Left lung (tissue), 10 donors: ENCODE data around the gene VWF. TPM values are rescaled to one million over a fixed set of nuclear protein-coding genes. Genes with fewer than 3 reads are reported as not detected.

Experiments
- ATAC-seq: fragments of 200-7000 bp; cut with Tn5 transposase; one replicate; pipeline ENCODE4 v1.9.1; 2020; ENCODE audit warnings: moderate library complexity
- DNase-seq, 4 donors: peaks; one replicate each; pipeline ENCODE4 v3.0.0-alpha.2; 2013 to 2020
- H3K27ac ChIP-seq, 2 donors: fragments of 200-600 bp; sonication (generic) in 1 of 2; one replicate each; pipeline versions ENCODE4 v1.5.0 to v1.8.0; 2020 to 2021
- H3K27me3 ChIP-seq, 2 donors: fragments of 200-600 bp; sonication (generic) in 1 of 2; one replicate each; pipeline versions ENCODE4 v1.5.0 to v1.8.0; 2020 to 2021
- H3K36me3 ChIP-seq, 2 donors: fragments of 200-600 bp; sonication (generic) in 1 of 2; one replicate each; pipeline versions ENCODE4 v1.5.0 to v1.8.0; 2020 to 2021
- H3K4me1 ChIP-seq, 2 donors: fragments of 200-600 bp; one replicate each; pipeline ENCODE4 v1.8.0; 2021
- H3K4me3 ChIP-seq, 2 donors: fragments of 200-600 bp; sonication (generic) in 1 of 2; one replicate each; pipeline versions ENCODE4 v1.5.0 to v1.8.0; 2020 to 2021; ENCODE audit warnings: mild to moderate bottlenecking in 1 of 2
- H3K9me3 ChIP-seq, 2 donors: fragments of 200-600 bp; sonication (generic) in 1 of 2; one replicate each; pipeline versions ENCODE4 v1.5.0 to v1.8.0; 2020 to 2021
- CTCF ChIP-seq, 2 donors: fragments of 200-600 bp; sonication (generic) in 1 of 2; IDR thresholded peaks; one replicate each; pipeline versions ENCODE4 v1.5.0 to v1.8.0; 2021; ENCODE audit warnings: antibody characterized with exemption in 2 of 2
- intact Hi-C, 2 donors: fragments of 100-400 bp; cut with DNase I; formaldehyde crosslinking; loops; one replicate each; pipeline versions ENCODE4 v1.11.2 to v1.14.2; 2022
- polyA plus RNA-seq, 6 donors: library from polyadenylated mRNA; unstranded; fragments of 120-200 nt; gene quantifications; one replicate each; pipeline ENCODE4 v1.2.1, GENCODE V29; 2013; ENCODE audit not compliant: insufficient read length in 6 of 6
- total RNA-seq, 2 donors: library from RNA; stranded (reverse); fragmentation: NEBNext Ultra II Directional; extraction: Animal tissue kit (Norgen Biotek cat#: 25700); gene quantifications; one replicate each; pipeline ENCODE4 v1.2.1, GENCODE V29; 2021
- donor health status: DM: no; HTN: yes; CAD: no.
- donor health status: DM: no; HTN: no; CAD: no.

Gene VWF
- total and polyA plus RNA-seq, 8 donors = 123 to 401 (median 147) TPM

- H3K36me3 ChIP-seq = peaks cover 0 to 4% of the 10 kb centered on the region in 2 donors
- no peak overlapping the region for H3K27ac ChIP-seq
- TF ChIP-seq CTCF (IDR thresholded peaks at IDR 0.05) = no peak
- H3K4me3 ChIP-seq = no peak overlapping the region
- DNase-seq (no peak), ATAC-seq (no peak)
- intact Hi-C loops = no loop called here
- H3K27me3 ChIP-seq = no peaks in the 10 kb centered on the region
- H3K4me1 ChIP-seq = no peaks in the 10 kb centered on the region
- no peaks in the 10 kb centered on the region for H3K9me3 ChIP-seq
These were observed 87.0 kb downstream of the VWF start for GRCh38 chr12:6037459-6037858.

- Histone ChIP-seq H3K27me3 (no peaks in the 10 kb centered on the region), H3K4me3 (no peak overlapping the region), H3K9me3 (no peaks in the 10 kb centered on the region), H3K4me1 (no peaks in the 10 kb centered on the region), H3K27ac (no peak overlapping the region), H3K36me3 (peaks cover 0 to 4% of the 10 kb centered on the region in 2 donors)
- DNase-seq (no peak), ATAC-seq (no peak)
- no peak for TF ChIP-seq CTCF (IDR thresholded peaks at IDR 0.05)
- intact Hi-C loops = no loop called here
These were observed 88.0 kb downstream of the VWF start for GRCh38 chr12:6036509-6036908.

- H3K9me3 ChIP-seq = no peaks in the 10 kb centered on the region
- no peak for TF ChIP-seq CTCF (IDR thresholded peaks at IDR 0.05)
- H3K36me3 ChIP-seq = no peaks in the 10 kb centered on the region
- intact Hi-C loops = loop anchor here in 1 of 2 donors (5.0 kb wide), 1 partner anchor 37 kb away; no protein-coding TSS in a partner anchor
- no peaks in the 10 kb centered on the region for H3K4me1 ChIP-seq
- no peak overlapping the region for H3K27ac ChIP-seq
- DNase-seq (no peak), ATAC-seq (no peak)
- H3K4me3 ChIP-seq = no peak overlapping the region
- H3K27me3 ChIP-seq = no peaks in the 10 kb centered on the region
These were observed 89.9 kb downstream of the VWF start for GRCh38 chr12:6034596-6034995.

- Histone ChIP-seq H3K4me3 (no peak overlapping the region), H3K36me3 (no peaks in the 10 kb centered on the region), H3K9me3 (no peaks in the 10 kb centered on the region), H3K27me3 (no peaks in the 10 kb centered on the region), H3K4me1 (no peaks in the 10 kb centered on the region), H3K27ac (no peak overlapping the region)
- no peak for DNase-seq
- no peak for ATAC-seq
- intact Hi-C loops = loop anchor here in 1 of 2 donors (5.0 kb wide), 1 partner anchor 36 kb away; no protein-coding TSS in a partner anchor
- TF ChIP-seq CTCF (IDR thresholded peaks at IDR 0.05) = no peak
These were observed 90.9 kb downstream of the VWF start for GRCh38 chr12:6033546-6033945.

GRCh38 chr12:6032726-6033125 is 91.7 kb downstream of the VWF start:
- Histone ChIP-seq H3K4me1 (no peaks in the 10 kb centered on the region), H3K27me3 (no peaks in the 10 kb centered on the region), H3K9me3 (no peaks in the 10 kb centered on the region), H3K27ac (no peak overlapping the region), H3K36me3 (no peaks in the 10 kb centered on the region), H3K4me3 (no peak overlapping the region)
- ATAC-seq (no peak), DNase-seq (no peak)
- intact Hi-C loops = loop anchor here in 1 of 2 donors (5.0 kb wide), 1 partner anchor 35 kb away; no protein-coding TSS in a partner anchor
- no peak for TF ChIP-seq CTCF (IDR thresholded peaks at IDR 0.05)
